ENCODE data around the gene CCDC86. TPM values are rescaled to one million over a fixed set of nuclear protein-coding genes. Genes with fewer than 3 reads are reported as not detected.

Gene CCDC86
- total RNA-seq, 4 donors from 2014 or later, result 11.8 to 38.0 (median 24.4) TPM

DNA sequence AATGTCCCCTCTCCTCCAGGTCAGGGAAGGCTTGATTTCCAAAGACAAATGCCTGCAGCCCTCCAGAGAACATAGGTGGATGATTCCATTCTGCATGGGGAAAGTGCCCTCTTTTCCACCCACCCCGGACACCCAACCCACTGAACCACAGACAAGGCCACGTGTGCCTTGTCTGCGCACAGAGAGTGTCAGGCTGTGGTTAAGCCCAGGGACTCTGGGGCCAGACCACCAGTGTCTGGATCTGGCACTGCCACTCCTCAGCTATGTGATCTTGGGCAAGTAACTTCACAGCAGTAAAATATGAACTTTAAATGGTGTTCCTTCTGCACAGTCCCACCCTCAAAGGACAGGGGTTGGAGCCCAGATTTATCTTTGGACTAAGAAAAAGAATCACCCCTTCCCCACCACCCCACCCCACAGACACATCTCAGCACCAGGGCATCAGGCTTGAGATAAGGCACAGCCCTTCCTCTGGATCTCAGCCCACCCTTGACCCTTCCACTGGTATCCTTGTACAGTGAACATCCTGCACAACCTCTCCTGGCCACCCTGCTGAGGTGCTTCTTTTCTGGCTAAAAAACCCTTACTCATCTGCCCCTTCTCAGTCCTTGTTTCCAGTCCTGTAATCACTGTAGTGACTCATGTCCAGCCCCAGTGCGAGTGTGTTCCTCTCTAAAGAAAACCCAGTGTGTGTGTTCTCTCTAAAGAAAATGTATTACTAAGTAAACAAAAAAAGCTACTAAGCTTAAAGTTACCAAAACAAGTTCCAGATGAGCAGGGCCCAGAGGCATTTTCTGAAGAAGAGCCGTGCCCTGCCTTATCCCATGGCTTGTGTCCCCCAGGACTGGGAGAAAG, 15.7 kb downstream of the CCDC86 start:
- 53 to 67% methylated on average over 1 to 2 of the region's 5 CpGs for WGBS, 2 donors
- intact Hi-C loops (cut with DNase I), result no loop called here
- Histone ChIP-seq H3K9me3 (no peaks in the 10 kb centered on the region), H3K4me1 (no peaks in the 10 kb centered on the region), H3K27ac (no peak overlapping the region), H3K4me3 (no peak overlapping the region), H3K36me3 (peaks cover 0 to 9% (median 0%) of the 10 kb centered on the region in 3 donors), H3K27me3 (no peaks in the 10 kb centered on the region)
- DNase-seq, result no peak
- TF ChIP-seq POLR2A (IDR thresholded peaks at IDR 0.05), result no peak
- TF ChIP-seq, protein P1, sequence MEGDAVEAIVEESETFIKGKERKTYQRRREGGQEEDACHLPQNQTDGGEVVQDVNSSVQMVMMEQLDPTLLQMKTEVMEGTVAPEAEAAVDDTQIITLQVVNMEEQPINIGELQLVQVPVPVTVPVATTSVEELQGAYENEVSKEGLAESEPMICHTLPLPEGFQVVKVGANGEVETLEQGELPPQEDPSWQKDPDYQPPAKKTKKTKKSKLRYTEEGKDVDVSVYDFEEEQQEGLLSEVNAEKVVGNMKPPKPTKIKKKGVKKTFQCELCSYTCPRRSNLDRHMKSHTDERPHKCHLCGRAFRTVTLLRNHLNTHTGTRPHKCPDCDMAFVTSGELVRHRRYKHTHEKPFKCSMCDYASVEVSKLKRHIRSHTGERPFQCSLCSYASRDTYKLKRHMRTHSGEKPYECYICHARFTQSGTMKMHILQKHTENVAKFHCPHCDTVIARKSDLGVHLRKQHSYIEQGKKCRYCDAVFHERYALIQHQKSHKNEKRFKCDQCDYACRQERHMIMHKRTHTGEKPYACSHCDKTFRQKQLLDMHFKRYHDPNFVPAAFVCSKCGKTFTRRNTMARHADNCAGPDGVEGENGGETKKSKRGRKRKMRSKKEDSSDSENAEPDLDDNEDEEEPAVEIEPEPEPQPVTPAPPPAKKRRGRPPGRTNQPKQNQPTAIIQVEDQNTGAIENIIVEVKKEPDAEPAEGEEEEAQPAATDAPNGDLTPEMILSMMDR (IDR thresholded peaks at IDR 0.05), result no peak

DNA sequence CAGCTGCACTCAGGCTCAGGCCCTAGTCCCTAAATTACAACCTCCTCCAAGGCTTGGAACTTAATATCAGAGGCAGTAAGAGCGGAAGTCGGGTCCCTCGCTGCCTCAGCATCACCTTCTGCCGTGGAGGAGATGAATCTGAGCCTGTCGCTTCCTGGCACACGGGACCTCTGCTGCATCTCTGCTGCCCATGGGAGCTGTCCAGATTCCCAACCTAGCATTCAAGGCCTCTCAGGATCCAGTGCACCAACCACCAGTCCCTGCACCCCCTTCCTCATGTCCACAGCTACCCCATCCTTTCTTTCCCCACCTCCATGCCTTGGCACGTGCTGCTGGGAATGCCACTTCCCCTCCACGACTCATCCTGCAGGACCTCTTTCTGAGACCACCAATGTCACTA, 16.3 kb downstream of the CCDC86 start:
- Histone ChIP-seq H3K4me1 (no peaks in the 10 kb centered on the region), H3K9me3 (no peaks in the 10 kb centered on the region), H3K4me3 (no peak overlapping the region), H3K27ac (no peak overlapping the region), H3K27me3 (no peaks in the 10 kb centered on the region), H3K36me3 (peaks cover 0 to 3% (median 0%) of the 10 kb centered on the region in 3 donors)
- TF ChIP-seq POLR2A (IDR thresholded peaks at IDR 0.05), result no peak
- TF ChIP-seq, protein P1 (IDR thresholded peaks at IDR 0.05), result no peak
- 68 to 75% methylated on average over 6 to 8 of the region's 8 CpGs for WGBS, 2 donors
- intact Hi-C loops (cut with DNase I), result no loop called here
- DNase-seq, result no peak

DNA sequence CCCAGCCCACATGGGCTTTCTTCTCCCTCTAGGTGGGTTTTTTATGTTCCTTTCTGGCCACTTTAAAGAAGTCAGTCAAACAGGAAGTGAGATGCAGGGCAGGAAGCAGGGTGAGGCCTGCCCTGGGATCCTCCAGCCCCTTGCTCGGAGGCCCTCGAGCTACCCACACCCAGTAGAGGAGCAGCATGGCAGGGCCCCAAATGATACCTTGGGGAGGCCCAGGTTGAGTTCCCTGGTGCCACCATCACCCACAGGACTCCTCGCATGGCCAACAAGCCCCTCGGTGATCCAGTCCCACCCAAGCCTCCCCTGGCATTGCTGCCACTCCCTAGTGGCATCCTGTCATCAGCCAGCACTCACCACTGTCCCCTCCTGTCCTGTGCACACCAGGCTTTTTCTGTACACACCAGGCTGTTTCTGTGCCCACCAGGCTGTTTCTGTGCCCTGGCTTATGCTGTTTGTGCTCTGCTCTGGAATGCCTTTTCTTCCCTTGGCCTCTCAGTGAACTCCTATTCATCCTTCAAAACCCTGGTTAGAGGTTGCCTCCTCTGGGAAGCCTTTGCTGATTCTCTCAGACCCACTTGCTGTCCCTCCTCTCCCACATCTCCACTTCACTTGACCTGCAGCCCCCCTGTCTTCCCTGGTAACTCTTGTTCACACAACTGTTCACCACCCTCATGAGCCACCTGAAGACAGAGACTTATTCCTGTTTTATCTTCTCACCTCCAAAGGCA, 17.0 kb downstream of the CCDC86 start:
- TF ChIP-seq POLR2A (IDR thresholded peaks at IDR 0.05), result no peak
- TF ChIP-seq, protein P1 (IDR thresholded peaks at IDR 0.05), result no peak
- WGBS, 2 donors, result 73 to 80% methylated on average over 2 of the region's 4 CpGs
- Histone ChIP-seq H3K4me3 (no peak overlapping the region), H3K27ac (no peak overlapping the region), H3K4me1 (no peaks in the 10 kb centered on the region), H3K36me3 (no peaks in the 10 kb centered on the region), H3K27me3 (no peaks in the 10 kb centered on the region), H3K9me3 (no peaks in the 10 kb centered on the region)
- DNase-seq, result no peak
- intact Hi-C loops (cut with DNase I), result no loop called here

DNA sequence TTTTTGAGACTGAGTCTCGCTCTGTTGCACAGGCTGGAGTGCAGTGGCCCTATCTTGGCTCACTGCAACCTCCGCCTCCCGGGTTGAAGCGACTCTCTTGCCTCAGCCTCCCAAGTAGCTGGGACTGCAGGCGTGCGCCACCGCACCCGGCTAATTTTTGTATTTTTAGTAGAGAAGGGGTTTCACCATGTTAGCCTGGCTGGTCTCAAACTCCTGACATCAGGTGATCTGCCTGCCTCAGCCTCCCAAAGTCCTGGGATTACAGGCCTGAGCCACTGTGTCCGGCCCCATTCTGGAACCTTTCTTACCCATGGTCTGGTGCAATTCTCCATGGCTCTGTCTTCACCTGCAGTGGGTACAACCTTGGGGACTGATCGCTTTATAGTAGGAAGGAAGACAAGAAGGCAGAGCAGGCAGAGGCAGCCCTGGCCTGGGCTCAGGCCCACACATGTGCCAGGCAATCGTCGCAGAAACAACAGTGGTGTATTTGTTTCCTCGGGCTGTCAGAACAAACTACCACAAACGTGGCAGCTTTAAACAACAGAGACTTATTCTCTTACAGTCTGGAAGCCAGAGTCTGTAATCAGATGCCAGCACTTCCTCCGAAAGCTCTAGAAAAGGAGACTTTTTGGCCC, 17.8 kb downstream of the CCDC86 start:
- intact Hi-C loops (cut with DNase I), result no loop called here
- Histone ChIP-seq H3K36me3 (no peaks in the 10 kb centered on the region), H3K4me3 (no peak overlapping the region), H3K27ac (no peak overlapping the region), H3K4me1 (no peaks in the 10 kb centered on the region), H3K9me3 (no peaks in the 10 kb centered on the region), H3K27me3 (no peaks in the 10 kb centered on the region)
- DNase-seq, result no peak
- TF ChIP-seq, protein P1 (IDR thresholded peaks at IDR 0.05), result no peak
- no peak for TF ChIP-seq POLR2A (IDR thresholded peaks at IDR 0.05)
- WGBS, 2 donors, result 71 to 84% methylated on average over 8 to 13 of the region's 15 CpGs

DNA sequence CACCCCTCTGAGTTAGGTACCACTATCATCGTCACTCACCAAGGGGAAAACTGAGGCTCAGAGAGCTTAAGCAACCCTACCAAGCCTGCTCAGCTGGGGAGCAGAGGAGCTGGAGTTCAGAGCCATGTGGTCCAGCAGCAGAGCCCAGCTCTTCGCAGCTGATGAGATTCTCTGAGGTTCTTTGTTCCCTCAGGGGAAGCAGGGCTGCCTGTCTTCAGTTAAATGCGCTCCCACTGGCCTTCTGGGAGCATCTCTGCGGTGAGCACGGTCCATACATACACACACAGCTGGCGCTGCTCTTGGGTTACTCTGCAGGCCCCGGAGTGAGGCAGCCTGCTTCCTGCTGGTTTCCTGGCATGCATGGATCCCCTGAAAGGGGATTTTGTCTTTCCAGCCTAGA, 19.0 kb downstream of the CCDC86 start:
- intact Hi-C loops (cut with DNase I), result no loop called here
- Histone ChIP-seq H3K4me1 (no peaks in the 10 kb centered on the region), H3K4me3 (no peak overlapping the region), H3K36me3 (no peaks in the 10 kb centered on the region), H3K27me3 (no peaks in the 10 kb centered on the region), H3K27ac (no peak overlapping the region), H3K9me3 (no peaks in the 10 kb centered on the region)
- DNase-seq, result no peak
- TF ChIP-seq, protein P1 (IDR thresholded peaks at IDR 0.05), result no peak
- no peak for TF ChIP-seq POLR2A (IDR thresholded peaks at IDR 0.05)
- WGBS, 2 donors, result 67% methylated on average over 1 of the region's 7 CpGs; no CpG with 5 or more reads in 1 of the 2 donors
